ENCODE measurements around the gene RHEB.
A peak's percentile ranks its signal among the peaks of the same experiment; 100 is the strongest.

The RHEB gene

DNA sequence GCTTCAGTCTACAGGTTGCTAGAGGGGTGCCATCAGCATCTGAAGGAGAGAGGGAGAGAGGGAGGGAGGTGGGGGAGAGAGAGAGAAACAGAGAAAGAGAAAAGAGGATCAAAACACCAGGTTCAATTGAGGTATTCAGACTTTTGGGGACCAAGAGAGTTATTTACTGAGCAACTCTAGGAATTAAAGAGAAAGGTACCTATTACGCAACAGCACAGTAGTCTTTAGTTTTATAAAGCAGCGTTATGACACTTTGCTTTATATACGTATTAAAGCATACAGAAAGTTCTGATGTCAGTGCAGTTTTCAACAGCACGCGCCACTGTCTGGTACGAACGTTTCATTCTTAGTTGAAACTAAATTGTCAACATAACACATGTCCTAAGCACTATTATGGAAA, 41.8 kb downstream of the RHEB start:
- no peaks in the 10 kb centered on the region for H3K9me3 Mint-ChIP-seq
- no peaks in the 10 kb centered on the region for H3K27me3 Mint-ChIP-seq
- ATAC-seq: no peak
- H3K4me3 Mint-ChIP-seq: no peak overlapping the region
- no peak overlapping the region for H3K27ac Mint-ChIP-seq
- no peak for DNase-seq
- peaks cover 23% of the 10 kb centered on the region for H3K4me1 Mint-ChIP-seq

DNA sequence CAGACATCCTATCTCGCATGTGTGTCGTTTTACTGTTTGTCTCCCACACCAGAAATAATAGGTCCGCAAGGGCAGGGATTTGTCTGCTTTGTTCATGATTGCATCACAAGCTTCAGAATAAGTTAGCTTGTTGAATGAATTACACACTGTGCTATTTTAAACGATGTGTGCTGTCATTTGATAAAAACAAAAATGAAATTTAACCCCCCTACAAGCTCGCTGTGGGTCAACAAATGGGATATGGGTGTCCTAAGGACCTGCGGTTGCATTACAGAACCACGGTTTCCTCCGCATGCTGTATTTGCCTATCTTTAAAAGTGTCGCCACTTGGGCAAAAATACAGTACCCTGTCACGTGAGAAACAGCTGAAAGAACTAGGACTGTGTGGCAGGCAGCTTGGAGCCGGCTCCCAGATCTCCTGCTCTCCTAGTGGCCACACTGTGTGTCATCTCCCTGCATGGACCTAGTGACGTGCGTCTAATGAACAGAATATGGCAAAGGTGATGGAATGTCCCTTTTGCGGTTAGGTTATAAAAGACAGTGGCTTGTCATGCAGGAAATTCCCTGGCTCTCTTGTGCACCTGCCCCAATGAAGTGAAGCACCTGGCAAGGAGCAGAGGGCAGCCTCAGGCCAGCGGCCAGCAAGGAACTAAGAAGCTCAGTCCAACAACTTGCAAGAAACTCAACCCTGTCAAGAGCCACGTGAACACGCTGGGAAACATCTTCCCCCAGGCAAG, 46.9 kb downstream of the RHEB start:
- Mint-ChIP-seq H3K27me3 (no peaks in the 10 kb centered on the region), H3K4me3 (peak overlapping the region; percentile 43), H3K27ac (no peak overlapping the region), H3K9me3 (no peaks in the 10 kb centered on the region), H3K4me1 (peaks cover 51% of the 10 kb centered on the region)
- ATAC-seq: no peak
- DNase-seq: no peak

GRCh38 chr7:151470711-151471110, 49.0 kb downstream of the RHEB start:
- H3K4me3 Mint-ChIP-seq: no peak overlapping the region
- no peaks in the 10 kb centered on the region for H3K9me3 Mint-ChIP-seq
- no peak for DNase-seq
- ATAC-seq: no peak
- peaks cover 51% of the 10 kb centered on the region for H3K4me1 Mint-ChIP-seq
- H3K27me3 Mint-ChIP-seq: no peaks in the 10 kb centered on the region
- no peak overlapping the region for H3K27ac Mint-ChIP-seq

DNA sequence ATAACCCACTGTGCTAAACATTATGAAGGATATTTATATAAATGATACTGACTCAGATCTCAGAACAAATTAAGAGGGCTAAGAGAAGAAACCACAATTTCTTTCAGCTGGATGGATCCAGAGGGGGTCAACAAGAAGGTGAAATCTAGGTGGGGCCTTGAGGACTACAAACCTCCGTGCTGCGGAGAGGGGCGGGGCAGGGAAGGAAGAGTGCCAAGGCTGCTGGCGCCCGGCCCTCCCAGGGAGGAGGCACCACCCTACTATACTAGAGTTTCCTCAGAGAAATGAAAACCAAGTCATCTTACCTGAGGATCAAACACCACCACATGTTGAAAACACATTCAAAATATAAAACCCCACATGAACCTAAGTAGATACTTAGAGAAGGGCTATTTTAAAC, 50.4 kb downstream of the RHEB start:
- H3K4me1 Mint-ChIP-seq: peaks cover 51% of the 10 kb centered on the region
- H3K4me3 Mint-ChIP-seq: no peak overlapping the region
- H3K9me3 Mint-ChIP-seq: peaks cover 0 to 2% of the 10 kb centered on the region in 2 donors
- no peak overlapping the region for H3K27ac Mint-ChIP-seq
- ATAC-seq (no peak), DNase-seq (no peak)
- H3K27me3 Mint-ChIP-seq: no peaks in the 10 kb centered on the region

GRCh38 chr7:151468217-151469018, 51.3 kb downstream of the RHEB start:
- peaks cover 2 to 10% of the 10 kb centered on the region in 2 donors for H3K9me3 Mint-ChIP-seq
- H3K4me1 Mint-ChIP-seq: peaks cover 47% of the 10 kb centered on the region
- ATAC-seq (no peak), DNase-seq (no peak)
- no peaks in the 10 kb centered on the region for H3K27me3 Mint-ChIP-seq
- H3K27ac Mint-ChIP-seq: peak overlapping the region; percentile 76 to 85
- H3K4me3 Mint-ChIP-seq: no peak overlapping the region

GRCh38 chr7:151465169-151465568, 54.5 kb downstream of the RHEB start:
- no peak overlapping the region for H3K4me3 Mint-ChIP-seq
- no peak for DNase-seq
- H3K27ac Mint-ChIP-seq: no peak overlapping the region

GRCh38 chr7:151462306-151462779, 57.4 kb downstream of the RHEB start:
- Mint-ChIP-seq H3K9me3 (peaks cover 13 to 32% of the 10 kb centered on the region in 2 donors), H3K27me3 (peaks cover 25% of the 10 kb centered on the region), H3K4me3 (no peak overlapping the region), H3K27ac (no peak overlapping the region), H3K4me1 (no peaks in the 10 kb centered on the region)
- ATAC-seq: no peak
- no peak for DNase-seq

More at GRCh38 chr7:151465169-151465568, 54.5 kb downstream of the RHEB start:
- ATAC-seq: no peak
- H3K27me3 Mint-ChIP-seq: peaks cover 13% of the 10 kb centered on the region
- peaks cover 17% of the 10 kb centered on the region for H3K4me1 Mint-ChIP-seq
- peaks cover 13 to 32% of the 10 kb centered on the region in 2 donors for H3K9me3 Mint-ChIP-seq

GRCh38 chr7:151461942-151462230, 57.8 kb downstream of the RHEB start:
- H3K4me3 Mint-ChIP-seq: no peak overlapping the region
- DNase-seq (no peak), ATAC-seq (no peak)
- no peaks in the 10 kb centered on the region for H3K4me1 Mint-ChIP-seq
- peaks cover 25% of the 10 kb centered on the region for H3K27me3 Mint-ChIP-seq
- peaks cover 13 to 32% of the 10 kb centered on the region in 2 donors for H3K9me3 Mint-ChIP-seq
- H3K27ac Mint-ChIP-seq: no peak overlapping the region

- Mint-ChIP-seq H3K4me1 (no peaks in the 10 kb centered on the region), H3K27me3 (peaks cover 25% of the 10 kb centered on the region), H3K4me3 (no peak overlapping the region), H3K9me3 (peaks cover 13 to 32% of the 10 kb centered on the region in 2 donors), H3K27ac (peak overlapping the region in 1 of 2 donors; percentile 21)
- ATAC-seq (peak; percentile 39), DNase-seq (no peak)
Observed at GRCh38 chr7:151461096-151461941, 58.4 kb downstream of the RHEB start.

DNA sequence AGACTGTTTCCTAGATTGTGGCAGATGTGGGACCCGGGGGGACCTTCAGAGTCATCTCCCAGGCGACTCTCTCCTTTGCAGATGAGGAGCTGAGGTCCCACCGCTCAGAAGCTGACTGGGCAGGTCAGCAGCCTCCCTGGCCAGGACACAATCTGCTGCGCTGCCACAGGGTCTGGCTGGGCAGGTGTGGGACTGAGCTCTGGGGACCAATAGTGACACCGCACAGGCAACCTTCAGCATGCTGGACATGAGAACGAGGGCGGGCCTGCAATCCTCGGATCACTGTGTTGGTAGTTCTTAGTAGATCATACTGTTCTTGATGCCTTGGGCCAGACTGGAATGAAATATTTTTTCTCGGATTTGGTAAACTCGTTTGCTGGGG, 59.2 kb downstream of the RHEB start:
- Mint-ChIP-seq H3K4me1 (no peaks in the 10 kb centered on the region), H3K27ac (no peak overlapping the region)

GRCh38 chr7:151459726-151460473, 59.8 kb downstream of the RHEB start:
- H3K27me3 Mint-ChIP-seq: peaks cover 25% of the 10 kb centered on the region
- H3K27ac Mint-ChIP-seq: no peak overlapping the region
- no peak overlapping the region for H3K4me3 Mint-ChIP-seq
- no peaks in the 10 kb centered on the region for H3K4me1 Mint-ChIP-seq
- ATAC-seq: no peak
- peaks cover 13 to 32% of the 10 kb centered on the region in 2 donors for H3K9me3 Mint-ChIP-seq
- no peak for DNase-seq

More for the DNA sequence above, 59.2 kb downstream of the RHEB start:
- DNase-seq (no peak), ATAC-seq (no peak)
- Mint-ChIP-seq H3K27me3 (peaks cover 25% of the 10 kb centered on the region), H3K4me3 (no peak overlapping the region), H3K9me3 (peaks cover 13 to 32% of the 10 kb centered on the region in 2 donors)

DNA sequence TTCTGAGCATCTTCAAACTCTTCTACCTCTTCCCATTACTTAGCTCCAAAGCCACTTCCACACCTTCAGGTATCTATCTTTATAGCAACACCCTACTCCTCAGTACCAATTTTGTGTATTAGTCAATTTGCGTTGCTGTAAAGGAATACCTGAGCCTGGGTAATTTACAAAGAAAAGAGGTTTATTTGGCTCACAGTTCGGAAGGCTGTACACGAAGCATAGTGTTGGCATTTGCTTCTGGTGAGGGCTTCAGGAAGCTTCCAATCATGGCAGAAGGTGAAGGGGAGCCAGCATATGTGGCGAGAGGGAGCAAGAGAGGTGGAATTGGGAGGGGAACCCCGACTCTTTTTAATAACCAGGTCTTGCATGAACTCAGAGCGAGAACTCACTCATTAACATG, 62.2 kb downstream of the RHEB start:
- Mint-ChIP-seq H3K27ac (no peak overlapping the region), H3K4me1 (no peaks in the 10 kb centered on the region), H3K27me3 (peaks cover 34% of the 10 kb centered on the region), H3K9me3 (peaks cover 2 to 13% of the 10 kb centered on the region in 2 donors), H3K4me3 (no peak overlapping the region)
- no peak for ATAC-seq
- DNase-seq: no peak

DNA sequence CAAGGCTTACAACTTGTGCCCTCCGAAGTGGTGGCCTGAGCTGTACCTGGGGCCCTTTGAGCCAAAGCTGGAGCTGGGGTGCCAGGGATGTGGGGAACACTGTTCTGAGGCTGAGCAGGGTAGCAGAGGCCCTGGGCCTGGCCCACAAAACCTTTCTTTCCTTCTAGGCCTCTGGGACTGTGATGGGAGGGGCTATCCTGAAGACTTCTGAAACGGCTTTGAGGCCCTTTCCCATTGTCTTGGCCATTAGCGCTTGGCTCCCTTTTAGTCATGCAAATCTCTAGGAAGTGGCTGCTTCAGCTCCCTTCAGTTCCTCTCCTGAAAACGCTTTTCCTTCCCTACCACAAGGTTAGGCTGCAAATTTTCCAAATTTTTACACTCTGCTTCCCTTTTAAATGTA, 62.9 kb downstream of the RHEB start:
- no peak for ATAC-seq
- Mint-ChIP-seq H3K27ac (no peak overlapping the region), H3K9me3 (peaks cover 0 to 9% of the 10 kb centered on the region in 2 donors), H3K4me3 (no peak overlapping the region), H3K4me1 (no peaks in the 10 kb centered on the region), H3K27me3 (peaks cover 34% of the 10 kb centered on the region)
- DNase-seq: no peak

DNA sequence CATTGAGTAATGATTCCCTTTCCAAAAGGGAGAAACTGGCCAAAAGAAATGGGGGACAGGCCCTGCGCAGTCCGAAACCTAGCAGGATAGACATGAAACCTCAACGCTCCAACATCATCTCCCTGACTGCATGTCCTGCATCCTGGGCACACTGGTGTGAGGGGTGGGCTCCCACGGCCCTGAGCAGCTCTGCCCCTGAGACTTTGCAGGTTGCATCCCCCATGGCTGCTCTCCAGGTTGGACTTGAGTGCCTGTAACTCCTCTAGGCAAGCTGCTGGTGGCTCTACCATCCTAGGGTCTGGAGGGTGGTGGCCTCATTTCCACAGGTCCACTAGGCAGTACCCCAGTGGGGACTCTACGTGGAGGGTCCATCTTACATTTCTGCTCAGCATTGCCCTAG, 63.4 kb downstream of the RHEB start:
- no peak for ATAC-seq

DNA sequence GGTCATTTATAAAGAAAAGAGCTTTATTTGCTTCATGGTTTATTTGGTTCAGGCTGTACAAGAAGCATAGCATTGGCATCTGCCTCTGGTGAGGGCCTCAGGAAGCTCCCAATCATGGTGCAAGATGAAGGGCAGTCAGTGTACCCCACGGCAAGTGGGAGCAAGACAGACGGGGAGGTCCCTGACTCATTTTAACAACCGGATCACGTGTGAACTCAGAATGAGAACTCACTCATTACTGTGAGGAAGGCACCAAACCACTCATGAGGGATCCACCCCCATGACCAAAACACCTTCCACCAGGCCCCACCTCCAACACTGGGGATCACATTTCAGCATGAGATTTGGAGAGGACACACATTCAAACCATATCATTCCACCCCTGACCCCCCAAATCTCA, 64.0 kb downstream of the RHEB start:
- no peaks in the 10 kb centered on the region for H3K9me3 Mint-ChIP-seq
- H3K4me3 Mint-ChIP-seq: no peak overlapping the region
- no peak overlapping the region for H3K27ac Mint-ChIP-seq
- peaks cover 31% of the 10 kb centered on the region for H3K27me3 Mint-ChIP-seq
- DNase-seq: no peak
- no peaks in the 10 kb centered on the region for H3K4me1 Mint-ChIP-seq
- no peak for ATAC-seq

More for the DNA sequence above, 63.4 kb downstream of the RHEB start:
- DNase-seq: no peak
- Mint-ChIP-seq H3K4me1 (no peaks in the 10 kb centered on the region), H3K27ac (no peak overlapping the region), H3K27me3 (peaks cover 31% of the 10 kb centered on the region), H3K4me3 (no peak overlapping the region), H3K9me3 (peaks cover 0 to 4% of the 10 kb centered on the region in 2 donors)
